Adrenal gland (tissue), 12 donors: ENCODE results near the gene XIRP2. TPM values are rescaled to one million over a fixed set of nuclear protein-coding genes. Genes with fewer than 3 reads are reported as not detected.
"Not testable (repeated sequence)": the region's sequence is repeated elsewhere in the genome, so short reads cannot be mapped to it uniquely, and the experiment has no call there.

Experiments used
- DNase-seq, 7 donors: peaks; one replicate each; pipeline ENCODE4 v3.0.0-alpha.2; 2019 to 2020
- H3K27ac ChIP-seq, 5 donors: fragments of 200-600 bp; sonication (generic) in 4 of 5; 1 replicate in 3 of 5; 2 replicates in 2 of 5; pipeline versions ENCODE4 v1.5.1 to v1.8.0; 2016 to 2020; ENCODE audit warnings: mild to moderate bottlenecking in 1 of 5
- H3K27me3 ChIP-seq: fragments of 200-600 bp; 2 replicates; pipeline ENCODE4 v1.8.0; 2021
- H3K36me3 ChIP-seq, 2 donors: fragments of 200-600 bp; replicated peaks in 1 of 2; 1 replicate in 1 of 2; 2 replicates in 1 of 2; pipeline versions ENCODE4 v1.5.1 to v1.8.0; 2018 to 2022
- H3K4me1 ChIP-seq, 2 donors: fragments of 200-600 bp; replicated peaks in 1 of 2; 1 replicate in 1 of 2; 2 replicates in 1 of 2; pipeline versions ENCODE4 v1.5.1 to v1.8.0; 2018 to 2021
- H3K4me3 ChIP-seq, 4 donors: fragments of 200-600 bp; sonication (generic) in 3 of 4; one replicate each; pipeline ENCODE4 v1.5.1; 2016 to 2018
- H3K9me3 ChIP-seq, 3 donors: fragments of 200-600 bp; sonication (generic) in 1 of 3; replicated peaks in 1 of 3; 1 replicate in 2 of 3; 2 replicates in 1 of 3; pipeline versions ENCODE4 v1.5.1 to v1.8.0; 2016 to 2021
- CTCF ChIP-seq, 6 experiments: fragments of 450-650 bp in 4 of 6; fragments of 200-600 bp in 2 of 6; sonication (generic) in 1 of 6; IDR thresholded peaks; 1 replicate in 5 of 6; 2 replicates in 1 of 6; pipeline versions ENCODE4 v1.5.1 to v1.8.0; 2016 to 2021; ENCODE audit warnings: antibody characterized with exemption in 6 of 6, mild to moderate bottlenecking in 2 of 6, moderate library complexity in 1 of 6
- POLR2A ChIP-seq, 2 donors: fragments of 450-650 bp; IDR thresholded peaks; one replicate each; pipeline ENCODE4 v1.6.1; 2017; ENCODE audit warnings: antibody characterized with exemption in 2 of 2, mild to moderate bottlenecking in 2 of 2, moderate library complexity in 1 of 2
- WGBS, 4 donors: extraction: QIAGEN DNeasy Blood & Tissue Kit in 2 of 4; methylation state at CpG; one replicate each; pipeline versions ENCODE4 v1.1.5 to v1.1.7; 2013 to 2017; 5-methylcytosine and 5-hydroxymethylcytosine counted together
- intact Hi-C, 2 donors: fragments of 100-400 bp; cut with DNase I; formaldehyde crosslinking; loops; one replicate each; pipeline versions ENCODE4 v1.14.1 to v1.15.0; 2022 to 2023
- polyA plus RNA-seq, 3 donors: library from polyadenylated mRNA; stranded (reverse); fragments of 200-250 nt in 2 of 3; fragments of 350-450 nt in 1 of 3; fragmentation: Illumina TruSeq in 1 of 3; extraction: RNeasy Lipid Tissue Mini Kit (QIAGEN cat#74804) in 1 of 3; gene quantifications; one replicate each; pipeline ENCODE4 v1.2.3, GENCODE V29; 2013 to 2014
- total RNA-seq, 9 donors: library from RNA; depleted of rRNA in 4 of 9; stranded (reverse); fragments of >200 nt in 4 of 9; fragments of 120-200 nt in 1 of 9; fragmentation: NEBNext Ultra II Directional in 1 of 9; extraction: Animal tissue kit (Norgen Biotek cat#: 25700) in 1 of 9; gene quantifications; one replicate each; pipeline versions ENCODE4 v1.1.0 to v1.2.4, GENCODE V29; 2013 to 2023
- donor health status: healthy with polysubstance abuse.
- donor health status: Bipolar disorder and iron deficiency.
- donor health status: DM: yes; HTN: yes; CAD: no.
- donor health status: DM: no; HTN: no; CAD: no.
- donor health status: DM: no; HTN: no; CAD: no.
- donor health status: DM: yes; HTN: yes; CAD: no.

Gene XIRP2
- total and polyA plus RNA-seq, 12 donors: 0.06 to 1.3 (median 0.17) TPM; not detected in 7

DNA sequence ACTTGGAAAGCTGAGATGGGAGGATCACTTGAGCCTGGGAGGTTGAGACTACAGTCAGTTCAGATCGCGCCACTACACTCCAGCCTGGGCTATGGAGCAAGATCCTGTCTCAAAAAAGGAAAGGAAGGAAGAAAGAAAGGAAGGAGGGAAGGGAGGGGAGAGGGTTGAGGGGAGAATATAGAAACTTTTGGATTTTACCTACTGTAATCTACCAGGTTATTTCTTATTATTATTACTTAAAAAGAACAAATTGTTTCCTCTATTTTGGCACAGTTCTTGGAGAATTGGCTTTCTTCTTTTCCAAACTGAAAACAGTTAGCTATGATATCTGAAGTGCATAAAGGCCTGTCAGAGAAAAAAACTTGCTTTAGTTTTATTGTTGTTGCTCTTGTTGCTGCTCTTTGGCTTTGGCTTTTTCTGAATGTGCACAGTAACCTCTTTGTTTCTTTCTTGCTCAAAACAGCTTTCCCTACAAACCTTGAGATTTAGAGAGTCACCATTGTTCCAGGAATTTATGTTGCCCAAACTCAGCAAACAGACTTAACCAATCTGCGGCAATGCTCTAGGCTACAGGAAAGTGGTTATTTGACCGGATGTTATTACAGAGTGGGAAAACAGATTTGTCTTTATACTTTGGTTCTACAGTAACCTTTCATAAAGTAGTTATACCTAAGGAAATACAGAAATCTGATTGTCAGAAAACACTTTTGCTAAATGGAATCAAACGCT, 214.9 kb downstream of the XIRP2 start:
- intact Hi-C loops: no loop called here
- Histone ChIP-seq H3K9me3 (peaks cover 0 to 3% (median 0%) of the 10 kb centered on the region in 3 donors), H3K36me3 (no peaks in the 10 kb centered on the region), H3K27ac (no peak overlapping the region), H3K4me3 (no peak overlapping the region), H3K27me3 (no peaks in the 10 kb centered on the region), H3K4me1 (no peaks in the 10 kb centered on the region)
- TF ChIP-seq CTCF (IDR thresholded peaks at IDR 0.05) (no peak), POLR2A (IDR thresholded peaks at IDR 0.05) (no peak)
- no peak for DNase-seq
- 73 to 87% (median 85%) methylated on average over 5 of the region's 5 CpGs for WGBS, 4 donors

- Histone ChIP-seq H3K27me3 (no peaks in the 10 kb centered on the region), H3K27ac (no peak overlapping the region)
These were observed 215.5 kb downstream of the XIRP2 start for GRCh38 chr2:167103757-167104133.

GRCh38 chr2:167104691-167105090, 216.4 kb downstream of the XIRP2 start:
- intact Hi-C loops: no loop called here
- Histone ChIP-seq H3K27me3 (no peaks in the 10 kb centered on the region), H3K9me3 (peaks cover 0 to 6% (median 0%) of the 10 kb centered on the region in 3 donors), H3K27ac (no peak overlapping the region), H3K4me1 (no peaks in the 10 kb centered on the region), H3K4me3 (no peak overlapping the region), H3K36me3 (no peaks in the 10 kb centered on the region)
- TF ChIP-seq POLR2A (IDR thresholded peaks at IDR 0.05) (no peak), CTCF (IDR thresholded peaks at IDR 0.05) (no peak)
- 72 to 93% (median 74%) methylated on average over 3 of the region's 3 CpGs for WGBS, 4 donors
- DNase-seq: no peak

More at GRCh38 chr2:167103757-167104133, 215.5 kb downstream of the XIRP2 start:
- no peak for DNase-seq
- intact Hi-C loops: no loop called here
- H3K9me3 ChIP-seq: peaks cover 0 to 6% (median 0%) of the 10 kb centered on the region in 3 donors
- no peaks in the 10 kb centered on the region for H3K36me3 ChIP-seq
- TF ChIP-seq POLR2A (IDR thresholded peaks at IDR 0.05): no peak
- TF ChIP-seq CTCF (IDR thresholded peaks at IDR 0.05): no peak
- H3K4me3 ChIP-seq: no peak overlapping the region
- no peaks in the 10 kb centered on the region for H3K4me1 ChIP-seq

DNA sequence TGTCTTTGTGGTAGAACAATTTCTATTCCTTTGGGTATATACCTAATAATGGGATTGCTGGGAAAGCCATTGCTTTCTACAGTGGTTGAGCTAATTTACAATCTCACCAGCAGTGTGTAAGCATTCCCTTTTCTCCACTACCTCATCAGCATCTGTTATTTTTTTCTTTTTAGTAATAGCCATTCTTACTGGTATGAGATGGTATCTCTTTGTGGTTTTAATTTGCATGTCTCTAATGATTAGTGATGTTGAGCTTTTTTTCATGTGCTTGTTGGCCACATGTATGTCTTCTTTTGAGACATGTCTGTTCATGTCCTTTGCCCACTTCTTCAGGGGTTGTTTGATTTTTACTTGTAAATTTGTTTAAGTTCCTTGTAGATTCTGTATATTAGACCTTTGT, 221.4 kb downstream of the XIRP2 start:
- H3K36me3 ChIP-seq, H3K4me1 ChIP-seq, H3K9me3 ChIP-seq, H3K27ac ChIP-seq, DNase-seq, H3K27me3 ChIP-seq, H3K4me3 ChIP-seq, intact Hi-C loops: not testable (repeated sequence)

- Histone ChIP-seq H3K4me3 (no peak overlapping the region), H3K36me3 (no peaks in the 10 kb centered on the region), H3K9me3 (peaks cover 0 to 6% (median 0%) of the 10 kb centered on the region in 3 donors), H3K4me1 (no peaks in the 10 kb centered on the region), H3K27ac (no peak overlapping the region), H3K27me3 (no peaks in the 10 kb centered on the region)
- no peak for DNase-seq
- intact Hi-C loops: no loop called here
- TF ChIP-seq POLR2A (IDR thresholded peaks at IDR 0.05) (no peak), CTCF (IDR thresholded peaks at IDR 0.05) (no peak)
These were observed 222.1 kb downstream of the XIRP2 start for GRCh38 chr2:167110345-167110744.
